ENCODE measurements around the gene COX15. TPM values are rescaled to one million over a fixed set of nuclear protein-coding genes. Genes with fewer than 3 reads are reported as not detected.
A peak's percentile ranks its signal among the peaks of the same experiment; 100 is the strongest.

Gene COX15
- total and polyA plus RNA-seq, 2 of the 8 experiments (the other 6 are each of a cell fraction or from before 2014, with no cell fraction given), result 17.5 to 36.6 TPM

DNA sequence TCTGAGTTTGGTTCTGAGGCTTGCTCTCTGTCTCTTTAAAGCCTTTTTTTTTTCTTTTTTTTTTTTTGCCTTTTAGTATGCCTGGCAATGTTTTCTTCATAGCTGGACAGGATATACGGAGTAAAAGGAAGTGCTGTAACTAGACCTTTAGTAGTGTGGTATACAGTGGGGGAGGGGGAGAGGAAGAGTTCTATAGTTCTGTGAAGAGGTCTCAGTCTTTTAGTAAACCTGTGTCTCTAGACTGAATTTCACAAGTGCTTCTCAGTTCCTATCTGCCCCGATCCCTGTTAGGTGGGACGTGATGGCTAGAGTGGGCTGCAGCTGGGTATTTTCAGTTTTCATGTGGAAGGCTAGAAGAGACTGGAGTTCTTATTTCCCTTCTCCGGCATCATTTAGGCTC lies 47.4 kb upstream of the COX15 start:
- Histone ChIP-seq H4K8ac (ENCODE audit: extremely low read depth, insufficient read depth, low read length) (no peak overlapping the region), H3K27me3 (replicated peaks in 1 of 4; ENCODE audit: control insufficient read depth in 3 of 4, extremely low read depth in 1 of 4, insufficient read depth in 3 of 4, low read length in 3 of 4) (no peaks in the 10 kb centered on the region; a peak in 1 of 7 replicates), H3K4me1 (replicated peaks in 1 of 4; ENCODE audit: control insufficient read depth in 3 of 4, insufficient read depth in 4 of 4, low read length in 3 of 4) (peaks cover 0 to 9% (median 2%) of the 10 kb centered on the region in 4 experiments; a peak in 2 of 7 replicates), H3K56ac (replicated peaks; ENCODE audit: insufficient read length, low read depth, low read length) (no peak overlapping the region), H3K27ac (ENCODE audit: low read depth, low read length) (no peak overlapping the region), H3K23me2 (ENCODE audit: low read depth, low read length) (no peaks in the 10 kb centered on the region), H4K20me1 (replicated peaks in 1 of 2; ENCODE audit: control insufficient read depth in 1 of 2, insufficient read depth in 2 of 2, low read length in 2 of 2) (no peaks in the 10 kb centered on the region), H3K4ac (replicated peaks; ENCODE audit: insufficient read length, low read depth, low read length) (no peak overlapping the region), H3K23ac (ENCODE audit: insufficient read length) (no peak overlapping the region), H3K18ac (ENCODE audit: extremely low read depth, low read length) (no peak overlapping the region), H4K5ac (ENCODE audit: insufficient read length, low read depth, low read length) (no peak overlapping the region), H2AK5ac (ENCODE audit: low read depth, low read length) (no peak overlapping the region), H3K14ac (ENCODE audit: insufficient read length) (no peak overlapping the region), H4K91ac (replicated peaks; ENCODE audit: insufficient read length, low read length) (no peak overlapping the region), H2BK15ac (ENCODE audit: low read length) (no peak overlapping the region), H3K36me3 (ENCODE audit: control insufficient read depth in 2 of 4, insufficient read depth in 4 of 4, low read length in 3 of 4) (no peaks in the 10 kb centered on the region), H2BK20ac (ENCODE audit: low read length) (no peak overlapping the region), H2AFZ (ENCODE audit: low read length) (no peak overlapping the region), H3K9me3 (ENCODE audit: insufficient read depth in 2 of 2, low read depth in 1 of 2, low read length in 1 of 2) (no peaks in the 10 kb centered on the region), H3K79me2 (ENCODE audit: control insufficient read depth in 1 of 2, insufficient read depth in 2 of 2, low read length in 2 of 2) (no peaks in the 10 kb centered on the region), H3K9ac (replicated peaks in 1 of 4; ENCODE audit: extremely low read depth in 1 of 4, low read depth in 3 of 4, low read length in 3 of 4) (no peak overlapping the region), H2BK120ac (replicated peaks; ENCODE audit: low read depth, low read length) (peak overlapping the region; percentile 75), H3K4me3 (ENCODE audit: extremely low read depth in 1 of 4, insufficient read depth in 2 of 4, low read depth in 3 of 4, low read length in 4 of 4) (no peak overlapping the region), H2BK5ac (ENCODE audit: low read depth, low read length) (no peak overlapping the region), H2BK12ac (ENCODE audit: low read depth, low read length) (no peak overlapping the region), H3K4me2 (ENCODE audit: insufficient read depth in 1 of 2, low read depth in 2 of 2, low read length in 2 of 2) (no peak overlapping the region), H3K79me1 (ENCODE audit: low read depth, low read length) (no peaks in the 10 kb centered on the region)
- no peak for DNase-seq (ENCODE audit: low read depth in 1 of 2, low spot score in 2 of 2)
- no peak for FAIRE-seq
- WGBS, 2 experiments (ENCODE audit: extremely low coverage in 1 of 2, insufficient coverage in 1 of 2, insufficient read length in 1 of 2, insufficient replicate concordance in 2 of 2, low coverage in 1 of 2, low lambda C conversion rate in 2 of 2, missing lambda C conversion rate in 1 of 2), result 64% methylated on average over 4 of the region's 4 CpGs; no CpG with 5 or more reads in 1 of the 2 experiments
- ChIA-PET POLR2A (ENCODE audit: partially characterized antibody) (no interaction called here), CTCF (ENCODE audit: partially characterized antibody) (no interaction called here)
- TF ChIP-seq NANOG (IDR thresholded peaks at IDR 0.05; ENCODE audit: insufficient read depth, low read depth, low read length, poor library complexity, severe bottlenecking), result no peak
- no peak for TF ChIP-seq EP300 (IDR thresholded peaks at IDR 0.05; ENCODE audit: borderline replicate concordance in 1 of 2, low read depth in 2 of 2, low read length in 2 of 2)
- no peak for TF ChIP-seq ZNF274 (IDR thresholded peaks at IDR 0.05; ENCODE audit: borderline replicate concordance, extremely low read depth, low read length)
- no peak for TF ChIP-seq NRF1 (IDR thresholded peaks at IDR 0.05; ENCODE audit: low read depth, low read length)
- no peak for TF ChIP-seq TBP (IDR thresholded peaks at IDR 0.05; ENCODE audit: low read depth, low read length)
- TF ChIP-seq KDM1A (IDR thresholded peaks at IDR 0.05; ENCODE audit: borderline replicate concordance, low read length), result no peak
- no peak for TF ChIP-seq PHF8 (conservative IDR thresholded peaks at IDR 0.05; ENCODE audit: low read depth, low read length)
- TF ChIP-seq, protein P1, sequence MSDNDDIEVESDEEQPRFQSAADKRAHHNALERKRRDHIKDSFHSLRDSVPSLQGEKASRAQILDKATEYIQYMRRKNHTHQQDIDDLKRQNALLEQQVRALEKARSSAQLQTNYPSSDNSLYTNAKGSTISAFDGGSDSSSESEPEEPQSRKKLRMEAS (IDR thresholded peaks at IDR 0.05), result no peak
- TF ChIP-seq TAF7 (optimal IDR thresholded peaks at IDR 0.05; ENCODE audit: borderline replicate concordance, low read depth, low read length), result no peak
- no peak for TF ChIP-seq TCF12 (IDR thresholded peaks at IDR 0.05; ENCODE audit: low read depth, low read length)
- no peak for TF ChIP-seq JUN (IDR thresholded peaks at IDR 0.05; ENCODE audit: low read depth, low read length)
